HEK293 (cell line): ENCODE data around the gene C12orf42.

Experiments used
- CTCF ChIA-PET: fragments of 350-600 bp; formaldehyde crosslinking; extraction: SDS; loops from one replicate; lab custom pipeline; 2021; ENCODE audit warnings: antibody characterized with exemption; lab: Yijun Ruan, JAX
- POLR2A ChIA-PET: fragments of 300-600 bp; formaldehyde crosslinking; extraction: SDS; loops from one replicate; lab custom pipeline; 2020; ENCODE audit warnings: antibody characterized with exemption, inconsistent platforms; lab: Yijun Ruan, JAX
- H3K27ac ChIP-seq: fragments of 200-500 bp; sonication (Bioruptor generic); 2 replicates; pipeline ENCODE4 v1.5.1; 2014; ENCODE audit warnings: low read depth, low read length, control low read depth, inconsistent platforms; ENCODE audit errors: extremely low read depth
- H3K36me3 ChIP-seq, 2 experiments: fragments of 200-500 bp in 1 of 2; sonication (Bioruptor generic) in 1 of 2; 1 replicate in 1 of 2; 2 replicates in 1 of 2; pipeline ENCODE4 v1.5.1; 2014 to 2017; ENCODE audit warnings: inconsistent platforms in 2 of 2, low read length in 2 of 2; ENCODE audit not compliant: control insufficient read depth in 2 of 2, insufficient read depth in 1 of 2
- H3K4me1 ChIP-seq: fragments of 200-500 bp; sonication (Bioruptor generic); 2 replicates; pipeline ENCODE4 v1.5.1; 2014; ENCODE audit warnings: mild to moderate bottlenecking, low read length, inconsistent platforms; ENCODE audit not compliant: control insufficient read depth, insufficient read depth
- H3K4me3 ChIP-seq: 2 replicates; pipeline ENCODE4 v1.5.1; 2011; ENCODE audit warnings: low read depth, mild to moderate bottlenecking, control low read depth, low read length, moderate library complexity
- H3K9me3 ChIP-seq: fragments of 200-500 bp; sonication (Bioruptor generic); 2 replicates; pipeline ENCODE4 v1.5.1; 2014; ENCODE audit warnings: low read depth, low read length, inconsistent platforms; ENCODE audit not compliant: control insufficient read depth, insufficient read depth
- HOXA7 ChIP-seq: sonication (generic); formaldehyde crosslinking; IDR thresholded peaks from 2 replicates; pipeline ENCODE4 v1.8.1; 2022; ENCODE audit warnings: missing genetic modification reagents, borderline replicate concordance
- HOXD13 ChIP-seq: sonication (generic); formaldehyde crosslinking; IDR thresholded peaks from 2 replicates; pipeline ENCODE4 v1.8.0; 2022; ENCODE audit warnings: missing genetic modification reagents, borderline replicate concordance
- KLF17 ChIP-seq: fragments of 450-650 bp; formaldehyde crosslinking; IDR thresholded peaks from 2 replicates; pipeline ENCODE4 v1.5.1; 2016; ENCODE audit warnings: missing biosample characterization, missing genetic modification characterization
- KLF7 ChIP-seq: fragments of 450-650 bp; formaldehyde crosslinking; IDR thresholded peaks from 2 replicates; pipeline ENCODE4 v1.5.1; 2016; ENCODE audit warnings: missing biosample characterization, missing genetic modification characterization, borderline replicate concordance
- OSR2 ChIP-seq: fragments of 450-650 bp; formaldehyde crosslinking; IDR thresholded peaks from 2 replicates; pipeline ENCODE4 v1.5.1; 2016; ENCODE audit warnings: missing biosample characterization, missing genetic modification characterization
- PRDM1 ChIP-seq: fragments of 450-650 bp; formaldehyde crosslinking; IDR thresholded peaks from 2 replicates; pipeline ENCODE4; 2016; ENCODE audit warnings: missing biosample characterization, missing genetic modification characterization
- PRDM10 ChIP-seq: fragments of 450-650 bp; formaldehyde crosslinking; IDR thresholded peaks from 2 replicates; pipeline ENCODE4 v1.5.1; 2016; ENCODE audit warnings: missing biosample characterization, missing genetic modification characterization
- SP7 ChIP-seq: fragments of 450-650 bp; formaldehyde crosslinking; IDR thresholded peaks from 2 replicates; pipeline ENCODE4 v1.5.1; 2016; ENCODE audit warnings: missing biosample characterization, missing genetic modification characterization
- TCF7L2 ChIP-seq: IDR thresholded peaks from 2 replicates; pipeline ENCODE4 v1.6.1; 2011; ENCODE audit warnings: low read depth, mild to moderate bottlenecking, inconsistent platforms, low read length, moderate library complexity, borderline replicate concordance
- TRIM28 ChIP-seq: IDR thresholded peaks from 2 replicates; pipeline ENCODE4 v1.6.1; 2011; ENCODE audit warnings: low read length, control low read depth, borderline replicate concordance
- ZBTB44 ChIP-seq: fragments of 450-650 bp; IDR thresholded peaks from 2 replicates; pipeline ENCODE4 v1.5.1; 2018; ENCODE audit warnings: missing biosample characterization, mild to moderate bottlenecking, missing genetic modification characterization
- ZNF138 ChIP-seq: fragments of 450-650 bp; formaldehyde crosslinking; IDR thresholded peaks from 2 replicates; pipeline ENCODE4 v1.5.1; 2016; ENCODE audit warnings: missing biosample characterization, missing genetic modification characterization, borderline replicate concordance
- ZNF2 ChIP-seq: fragments of 450-650 bp; formaldehyde crosslinking; IDR thresholded peaks from 2 replicates; pipeline ENCODE4 v1.5.1; 2016; ENCODE audit warnings: missing biosample characterization, missing genetic modification characterization
- ZNF223 ChIP-seq: fragments of 450-650 bp; formaldehyde crosslinking; IDR thresholded peaks from 2 replicates; pipeline ENCODE4 v1.5.1; 2016; ENCODE audit warnings: missing biosample characterization, missing genetic modification characterization
- ZNF248 ChIP-seq: fragments of 450-650 bp; formaldehyde crosslinking; IDR thresholded peaks from 2 replicates; pipeline ENCODE4 v1.5.1; 2017; ENCODE audit warnings: missing biosample characterization, missing genetic modification characterization
- ZNF433 ChIP-seq: fragments of 450-650 bp; formaldehyde crosslinking; IDR thresholded peaks from 2 replicates; pipeline ENCODE4 v1.5.1; 2016; ENCODE audit warnings: missing biosample characterization, missing genetic modification characterization, low read depth
- ZNF544 ChIP-seq: fragments of 450-650 bp; formaldehyde crosslinking; IDR thresholded peaks from 2 replicates; pipeline ENCODE4 v1.5.0; 2017; ENCODE audit warnings: missing biosample characterization, missing genetic modification characterization
- ZNF610 ChIP-seq: fragments of 450-650 bp; formaldehyde crosslinking; IDR thresholded peaks from 2 replicates; pipeline ENCODE4 v1.5.1; 2016; ENCODE audit warnings: missing biosample characterization, missing genetic modification characterization, borderline replicate concordance
- ZNF707 ChIP-seq: fragments of 450-650 bp; formaldehyde crosslinking; IDR thresholded peaks from 2 replicates; pipeline ENCODE4 v1.5.1; 2016; ENCODE audit warnings: missing biosample characterization, missing genetic modification characterization
- ZNF830 ChIP-seq: fragments of 450-650 bp; IDR thresholded peaks from 2 replicates; pipeline ENCODE4 v1.5.0; 2018; ENCODE audit warnings: missing biosample characterization, missing genetic modification characterization, low read depth, mild to moderate bottlenecking, moderate library complexity
- ZNF837 ChIP-seq: fragments of 450-650 bp; formaldehyde crosslinking; IDR thresholded peaks from 2 replicates; pipeline ENCODE4 v1.5.1; 2016; ENCODE audit warnings: missing biosample characterization, missing genetic modification characterization

Gene C12orf42

DNA sequence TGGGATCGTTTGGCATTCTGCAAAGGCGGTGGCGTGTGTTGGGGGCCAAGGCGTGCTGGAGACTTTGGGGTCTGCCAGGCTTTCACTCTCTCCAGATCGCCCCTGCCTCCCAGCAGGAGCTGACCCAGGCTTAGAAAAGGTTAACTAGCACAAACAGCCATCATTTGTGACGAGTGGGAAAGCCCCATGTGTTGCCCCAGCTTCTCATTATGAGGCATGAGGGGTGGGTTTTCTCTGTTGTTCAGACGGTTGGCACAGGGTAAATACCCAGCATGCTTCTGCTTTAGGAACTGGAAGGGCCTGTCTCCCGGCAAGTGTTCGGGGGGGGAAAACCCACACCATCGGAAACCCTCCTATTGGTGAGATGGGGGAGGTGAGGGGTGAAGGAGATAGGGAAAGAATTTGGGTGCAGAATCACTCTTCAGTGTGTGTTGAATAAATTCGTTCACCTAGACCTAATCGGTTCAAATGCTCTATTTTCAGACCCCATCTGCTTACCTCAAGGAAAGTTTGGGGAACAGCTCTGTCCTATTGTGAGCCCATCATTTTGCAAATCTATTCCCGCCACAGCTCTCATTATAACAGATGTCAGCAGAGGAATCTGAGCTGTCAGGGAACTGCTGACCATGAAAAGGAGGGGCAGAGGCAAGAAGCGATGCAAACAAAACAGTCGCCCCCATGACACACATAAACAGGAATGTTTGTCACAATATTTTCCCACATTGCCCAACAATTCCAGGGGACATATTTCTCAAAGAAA lies 34.7 kb upstream of the C12orf42 start:
- Histone ChIP-seq H3K9me3 (no peaks in the 10 kb centered on the region), H3K4me1 (no peaks in the 10 kb centered on the region), H3K27ac (no peak overlapping the region), H3K4me3 (no peak overlapping the region), H3K36me3 (no peaks in the 10 kb centered on the region)
- POLR2A ChIA-PET: no interaction called here
- CTCF ChIA-PET: interaction anchor here (2.2 kb wide), 1 partner anchor 18 kb away, joined by 12 read pairs; no protein-coding TSS in a partner anchor
- TF ChIP-seq ZBTB44 (tag by site-specific recombination) (no peak), KLF17 (tag by site-specific recombination) (no peak), PRDM10 (tag by site-specific recombination) (no peak), ZNF2 (tag by site-specific recombination) (no peak), HOXA7 (CRISPR knock-in tag) (no peak), TCF7L2 (no peak), ZNF544 (tag by site-specific recombination) (no peak), PRDM1 (tag by site-specific recombination) (no peak), ZNF248 (no peak), ZNF707 (tag by site-specific recombination) (no peak), ZNF837 (tag by site-specific recombination) (no peak), OSR2 (tag by site-specific recombination) (no peak), HOXD13 (no peak), ZNF138 (no peak), TRIM28 (no peak), ZNF610 (tag by site-specific recombination) (no peak), KLF7 (no peak)

DNA sequence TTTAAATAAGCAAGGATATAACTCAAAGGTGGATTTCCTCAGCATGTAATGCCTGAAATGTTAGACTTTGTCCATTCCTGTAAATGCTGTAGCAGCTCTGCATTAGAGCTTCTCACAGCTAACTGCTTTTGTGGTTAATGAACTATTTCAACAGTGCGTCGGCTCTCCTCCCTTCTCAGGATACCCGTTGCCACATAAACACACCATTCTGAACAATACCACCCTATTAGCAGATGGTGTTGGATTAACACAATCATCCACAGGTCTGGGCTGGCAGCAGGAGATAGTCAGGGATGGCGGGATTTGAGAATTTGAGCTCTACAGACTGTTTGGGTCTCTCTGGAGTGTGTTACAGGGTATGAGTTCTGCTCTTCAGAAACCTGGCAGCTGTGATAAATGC lies 33.5 kb upstream of the C12orf42 start:
- TF ChIP-seq ZNF830 (tag by site-specific recombination) (no peak), ZNF223 (no peak), SP7 (tag by site-specific recombination) (no peak), ZNF433 (no peak)
- ChIA-PET CTCF (interaction anchor here (2.2 kb wide), 1 partner anchor 19 kb away, joined by 12 read pairs; no protein-coding TSS in a partner anchor), POLR2A (no interaction called here)
- Histone ChIP-seq H3K4me3 (no peak overlapping the region), H3K36me3 (no peaks in the 10 kb centered on the region), H3K27ac (no peak overlapping the region), H3K9me3 (no peaks in the 10 kb centered on the region), H3K4me1 (no peaks in the 10 kb centered on the region)
